PC-9 (cell line): Measurements from ENCODE around the gene CEBPZ. TPM values are rescaled to one million over a fixed set of nuclear protein-coding genes. Genes with fewer than 3 reads are reported as not detected.

ENCODE experiments used
- BruUV-seq: library from RNA; stranded (reverse); fragments of 400-500 nt; replicated peaks from 2 replicates; lab custom pipeline; 2021; lab: Mats Ljungman, UMichigan
- CTCF ChIA-PET: fragments of 300-600 bp; sonication (Branson Sonifier 250); formaldehyde crosslinking; loops from one replicate; lab custom pipeline; 2022; ENCODE audit warnings: antibody characterized with exemption; lab: Charles Lee
- POLR2A ChIA-PET: fragments of 300-600 bp; sonication (Branson Sonifier 250); formaldehyde crosslinking; loops from one replicate; lab custom pipeline; 2022; ENCODE audit warnings: antibody characterized with exemption; ENCODE audit not compliant: unreplicated experiment; lab: Charles Lee
- DNase-seq, 2 experiments: peaks; one replicate each; pipeline versions ENCODE4 v3.0.0 to v3.0.0-alpha.2; 2015 to 2022; ENCODE audit warnings: mixed read lengths in 1 of 2
- H2AFZ ChIP-seq: fragments of 200-600 bp; sonication (generic); 2 replicates; pipeline ENCODE4 v1.8.1; 2017; ENCODE audit warnings: antibody characterized with exemption
- H3F3A ChIP-seq: fragments of 200-600 bp; sonication (generic); 2 replicates; pipeline ENCODE4 v1.8.1; 2017; ENCODE audit warnings: antibody characterized with exemption, mild to moderate bottlenecking, low read depth; ENCODE audit not compliant: insufficient read depth
- H3K27ac ChIP-seq: fragments of 200-600 bp; sonication (generic); 2 replicates; pipeline ENCODE4 v1.6.1; 2016; ENCODE audit warnings: mixed run types
- H3K27me3 ChIP-seq: fragments of 200-600 bp; sonication (generic); 2 replicates; pipeline ENCODE4 v1.6.1; 2016; ENCODE audit warnings: low read depth, mixed run types; ENCODE audit not compliant: insufficient read depth
- H3K36me3 ChIP-seq: fragments of 200-600 bp; sonication (generic); 2 replicates; pipeline ENCODE4 v1.6.1; 2016; ENCODE audit warnings: low read depth, mixed run types
- H3K4me1 ChIP-seq: fragments of 200-600 bp; sonication (generic); replicated peaks from 2 replicates; pipeline ENCODE4 v1.6.1; 2016; ENCODE audit warnings: mixed run types; ENCODE audit not compliant: insufficient read depth
- H3K4me2 ChIP-seq: fragments of 200-600 bp; sonication (generic); 2 replicates; pipeline ENCODE4 v1.6.1; 2017; ENCODE audit warnings: mixed run types
- H3K4me3 ChIP-seq: fragments of 200-600 bp; sonication (generic); 2 replicates; pipeline ENCODE4 v1.6.1; 2016; ENCODE audit warnings: mixed run types
- H3K79me2 ChIP-seq: fragments of 200-600 bp; sonication (generic); 2 replicates; pipeline ENCODE4 v1.6.1; 2017; ENCODE audit warnings: low read depth, mixed run types
- H3K9me2 ChIP-seq: fragments of 200-600 bp; sonication (generic); 2 replicates; pipeline ENCODE4 v1.8.1; 2017; ENCODE audit warnings: mild to moderate bottlenecking; ENCODE audit not compliant: insufficient read depth
- H3K9me3 ChIP-seq: fragments of 200-600 bp; sonication (generic); 2 replicates; pipeline ENCODE4 v1.8.1; 2016; ENCODE audit warnings: low read depth; ENCODE audit not compliant: insufficient read depth
- H4K20me1 ChIP-seq: fragments of 200-600 bp; sonication (generic); 2 replicates; pipeline ENCODE4 v1.8.1; 2017; ENCODE audit not compliant: insufficient read depth
- EZH2 ChIP-seq: fragments of 200-600 bp; sonication (generic); IDR thresholded peaks from 2 replicates; pipeline ENCODE4 v1.8.0; 2017; ENCODE audit warnings: antibody characterized with exemption, low read depth
- intact Hi-C: fragments of 100-400 bp; cut with micrococcal nuclease; formaldehyde crosslinking; loops from one replicate; pipeline ENCODE4 v1.10.0; 2022; ENCODE audit not compliant: unreplicated experiment
- total RNA-seq: library from RNA; stranded (reverse); gene quantifications from 2 replicates; pipeline ENCODE4 v1.2.3, GENCODE V29; 2021
- TF ChIP-seq, protein P1 (sequence below): fragments of 200-600 bp; sonication (generic); conservative IDR thresholded peaks from 2 replicates; pipeline ENCODE4 v1.6.1; 2017; ENCODE audit warnings: mixed run types, antibody characterized with exemption, mild to moderate bottlenecking, moderate library complexity

Gene CEBPZ
- total RNA-seq, 1 experiment from 2014 or later, result 35.7 TPM

DNA sequence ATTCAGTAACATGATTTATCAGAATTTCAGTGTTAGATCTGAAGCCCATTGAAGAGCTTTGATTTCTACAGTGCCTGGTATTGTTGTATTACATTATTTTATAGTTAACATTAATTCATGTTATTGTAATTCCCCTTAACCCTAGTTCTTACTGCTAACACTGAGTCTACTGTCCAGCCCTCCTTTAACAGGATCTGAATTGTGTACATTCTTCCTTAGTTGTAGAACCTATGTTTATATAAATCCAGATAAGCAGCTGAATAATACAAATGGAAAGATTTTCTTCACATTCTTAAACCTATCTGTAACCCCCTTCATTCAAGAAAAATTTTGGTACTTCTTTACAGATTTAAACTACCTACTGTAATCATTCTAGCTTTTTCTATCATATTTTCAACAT is 14.8 kb upstream of the CEBPZ start:
- no peaks in the 10 kb centered on the region; the same call in 1 of the 2 replicates for H3F3A ChIP-seq
- no TSS peak for BruUV-seq
- POLR2A ChIA-PET, result no interaction called here

DNA sequence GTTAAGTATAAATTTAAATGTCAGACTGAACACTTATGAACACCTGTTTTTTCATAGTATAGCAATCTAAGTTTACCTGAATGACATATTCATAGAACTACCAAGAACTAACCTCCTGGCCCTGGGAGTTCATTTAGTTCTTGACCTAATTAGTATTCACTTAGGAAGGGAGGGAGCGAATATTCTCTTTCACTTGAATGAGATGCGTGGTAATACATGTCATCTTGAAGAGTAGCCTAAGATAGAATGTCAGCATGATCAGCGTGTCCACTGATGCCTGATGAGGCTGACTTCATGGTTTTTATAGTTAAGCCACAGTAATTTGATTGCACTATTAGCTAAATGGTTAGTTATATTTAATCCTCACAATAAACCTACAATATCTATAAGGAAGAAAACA is 13.4 kb upstream of the CEBPZ start:
- BruUV-seq, result no TSS peak
- no peaks in the 10 kb centered on the region for H4K20me1 ChIP-seq
- no peak for DNase-seq
- no peak overlapping the region for H3K4me2 ChIP-seq
- H3K27me3 ChIP-seq, result no peaks in the 10 kb centered on the region
- intact Hi-C loops, result no loop called here
- H3K36me3 ChIP-seq, result peaks cover 34% of the 10 kb centered on the region
- H3K4me3 ChIP-seq, result no peak overlapping the region
- no peak overlapping the region for H3K27ac ChIP-seq
- H3F3A ChIP-seq, result no peaks in the 10 kb centered on the region; the same call in 1 of the 2 replicates
- ChIA-PET POLR2A (no interaction called here), CTCF (no interaction called here)
- H3K9me2 ChIP-seq, result no peaks in the 10 kb centered on the region
- no peaks in the 10 kb centered on the region for H3K79me2 ChIP-seq
- H3K4me1 ChIP-seq, result no peaks in the 10 kb centered on the region
- H3K9me3 ChIP-seq, result no peaks in the 10 kb centered on the region
- no peak overlapping the region for H2AFZ ChIP-seq
- TF ChIP-seq EZH2, result no peak
- TF ChIP-seq, protein P1, sequence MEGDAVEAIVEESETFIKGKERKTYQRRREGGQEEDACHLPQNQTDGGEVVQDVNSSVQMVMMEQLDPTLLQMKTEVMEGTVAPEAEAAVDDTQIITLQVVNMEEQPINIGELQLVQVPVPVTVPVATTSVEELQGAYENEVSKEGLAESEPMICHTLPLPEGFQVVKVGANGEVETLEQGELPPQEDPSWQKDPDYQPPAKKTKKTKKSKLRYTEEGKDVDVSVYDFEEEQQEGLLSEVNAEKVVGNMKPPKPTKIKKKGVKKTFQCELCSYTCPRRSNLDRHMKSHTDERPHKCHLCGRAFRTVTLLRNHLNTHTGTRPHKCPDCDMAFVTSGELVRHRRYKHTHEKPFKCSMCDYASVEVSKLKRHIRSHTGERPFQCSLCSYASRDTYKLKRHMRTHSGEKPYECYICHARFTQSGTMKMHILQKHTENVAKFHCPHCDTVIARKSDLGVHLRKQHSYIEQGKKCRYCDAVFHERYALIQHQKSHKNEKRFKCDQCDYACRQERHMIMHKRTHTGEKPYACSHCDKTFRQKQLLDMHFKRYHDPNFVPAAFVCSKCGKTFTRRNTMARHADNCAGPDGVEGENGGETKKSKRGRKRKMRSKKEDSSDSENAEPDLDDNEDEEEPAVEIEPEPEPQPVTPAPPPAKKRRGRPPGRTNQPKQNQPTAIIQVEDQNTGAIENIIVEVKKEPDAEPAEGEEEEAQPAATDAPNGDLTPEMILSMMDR, result no peak

More for the DNA sequence above, 14.8 kb upstream of the CEBPZ start:
- Histone ChIP-seq H3K9me3 (no peaks in the 10 kb centered on the region), H2AFZ (no peak overlapping the region), H3K4me2 (no peak overlapping the region), H3K9me2 (no peaks in the 10 kb centered on the region), H3K4me1 (no peaks in the 10 kb centered on the region), H3K27ac (no peak overlapping the region), H3K36me3 (peaks cover 45% of the 10 kb centered on the region), H3K4me3 (no peak overlapping the region), H3K27me3 (no peaks in the 10 kb centered on the region), H4K20me1 (no peaks in the 10 kb centered on the region), H3K79me2 (no peaks in the 10 kb centered on the region)
- DNase-seq, result no peak
- TF ChIP-seq EZH2, result no peak
- TF ChIP-seq, protein P1, result no peak
- intact Hi-C loops, result no loop called here
- CTCF ChIA-PET, result no interaction called here

DNA sequence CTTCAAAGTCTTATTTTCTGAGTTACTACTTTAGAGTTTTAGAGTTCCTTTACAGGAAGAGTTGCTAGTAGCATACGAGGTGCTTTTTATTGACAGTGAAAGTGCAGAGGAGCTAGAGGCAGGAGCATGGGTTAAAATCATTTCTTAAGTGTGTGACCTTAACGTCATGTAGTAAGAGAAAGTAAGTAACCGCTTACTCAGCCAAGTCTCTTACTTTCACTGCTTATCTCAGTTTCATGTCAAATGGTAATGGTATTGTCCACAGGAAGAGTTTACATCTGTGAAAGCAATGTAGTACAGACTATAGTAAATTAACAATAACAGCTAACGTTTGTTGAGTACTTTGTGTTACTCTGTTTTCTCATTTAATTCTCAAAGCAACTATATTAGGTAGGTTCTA is 12.6 kb upstream of the CEBPZ start:
- Histone ChIP-seq H3K79me2 (no peaks in the 10 kb centered on the region), H3K4me3 (no peak overlapping the region), H3K9me3 (no peaks in the 10 kb centered on the region), H3K27me3 (no peaks in the 10 kb centered on the region), H3K4me1 (no peaks in the 10 kb centered on the region), H3K36me3 (peaks cover 33% of the 10 kb centered on the region), H3K4me2 (no peak overlapping the region), H3F3A (no peaks in the 10 kb centered on the region; the same call in 1 of the 2 replicates), H2AFZ (no peak overlapping the region), H3K9me2 (no peaks in the 10 kb centered on the region), H3K27ac (no peak overlapping the region), H4K20me1 (no peaks in the 10 kb centered on the region)
- TF ChIP-seq, protein P1, result no peak
- no peak for TF ChIP-seq EZH2
- BruUV-seq, result no TSS peak
- intact Hi-C loops, result no loop called here
- DNase-seq, result no peak
- CTCF ChIA-PET, result no interaction called here
- POLR2A ChIA-PET, result interaction anchor here (0.6 kb wide), 1 partner anchor 46 kb away, joined by 7 read pairs; no protein-coding TSS in a partner anchor
